OCI-LY1 (cell line): ENCODE measurements around the gene GALNT13.

Experiments
- H2AFZ ChIP-seq: fragments of 200-600 bp; sonication (generic), shearing (Covaris generic); 2 replicates; pipeline ENCODE4 v1.6.0; 2014; ENCODE audit warnings: antibody characterized with exemption, mild to moderate bottlenecking, low read length
- H3F3A ChIP-seq: fragments of 200-600 bp; sonication (generic), shearing (Covaris generic); 2 replicates; pipeline ENCODE4 v1.6.0; 2014; ENCODE audit warnings: mild to moderate bottlenecking, antibody characterized with exemption, low read length, moderate library complexity; ENCODE audit not compliant: insufficient read depth
- H3K27ac ChIP-seq: fragments of 200-600 bp; sonication (generic); 2 replicates; pipeline ENCODE4 v1.5.1; 2014; ENCODE audit warnings: low read length, mixed run types, mild to moderate bottlenecking, low read depth; ENCODE audit not compliant: poor library complexity, severe bottlenecking
- H3K27me3 ChIP-seq: fragments of 200-600 bp; sonication (generic); 2 replicates; pipeline ENCODE4 v1.6.0; 2014; ENCODE audit warnings: antibody characterized with exemption, mild to moderate bottlenecking, low read length, moderate library complexity; ENCODE audit not compliant: insufficient read depth
- H3K36me3 ChIP-seq: fragments of 200-600 bp; sonication (generic); 2 replicates; pipeline ENCODE4 v1.6.1; 2014; ENCODE audit warnings: mild to moderate bottlenecking, antibody characterized with exemption, low read length, moderate library complexity, mixed read lengths; ENCODE audit not compliant: insufficient read depth
- H3K4me1 ChIP-seq: fragments of 200-600 bp; sonication (generic); 2 replicates; pipeline ENCODE4 v1.5.1; 2014; ENCODE audit warnings: mild to moderate bottlenecking, low read length, moderate library complexity; ENCODE audit not compliant: insufficient read depth, severe bottlenecking
- H3K4me2 ChIP-seq: fragments of 200-600 bp; sonication (generic), shearing (Covaris generic); 2 replicates; pipeline ENCODE4 v1.6.1; 2014; ENCODE audit warnings: low read length
- H3K4me3 ChIP-seq: fragments of 200-600 bp; sonication (generic); 2 replicates; pipeline ENCODE4 v1.5.1; 2014; ENCODE audit warnings: low read length, low read depth, mild to moderate bottlenecking, mixed read lengths; ENCODE audit not compliant: poor library complexity, severe bottlenecking
- H3K79me2 ChIP-seq: fragments of 200-600 bp; shearing (Covaris generic); 2 replicates; pipeline ENCODE4 v1.6.1; 2016; ENCODE audit warnings: mixed run types, low read length, mixed read lengths; ENCODE audit not compliant: insufficient read depth
- H3K9ac ChIP-seq: fragments of 200-600 bp; sonication (generic), shearing (Covaris generic); 2 replicates; pipeline ENCODE4 v1.6.1; 2014; ENCODE audit warnings: mild to moderate bottlenecking, low read length, mixed read lengths
- H3K9me2 ChIP-seq: fragments of 200-600 bp; sonication (generic), shearing (Covaris generic); 2 replicates; pipeline ENCODE4 v1.6.1; 2014; ENCODE audit warnings: low read depth, mild to moderate bottlenecking, low read length, mixed read lengths
- H3K9me3 ChIP-seq: fragments of 200-600 bp; shearing (Covaris generic); 2 replicates; pipeline ENCODE4 v1.6.1; 2014; ENCODE audit warnings: low read length, mixed read lengths
- H4K20me1 ChIP-seq: fragments of 200-600 bp; sonication (generic), shearing (Covaris generic); 2 replicates; pipeline ENCODE4 v1.6.0; 2016; ENCODE audit warnings: mild to moderate bottlenecking, low read length; ENCODE audit not compliant: insufficient read depth
- EZH2 ChIP-seq: fragments of 200-600 bp; sonication (generic), shearing (Covaris generic); IDR thresholded peaks from 2 replicates; pipeline ENCODE4 v1.8.0; 2017; ENCODE audit warnings: borderline replicate concordance, mixed run types, mild to moderate bottlenecking, antibody characterized with exemption, low read length, moderate library complexity, mixed read lengths
- TF ChIP-seq, protein P1 (sequence below): fragments of 200-600 bp; sonication (generic), shearing (Covaris generic); IDR thresholded peaks from 2 replicates; pipeline ENCODE4 v1.5.1; 2017; ENCODE audit warnings: mild to moderate bottlenecking, antibody characterized with exemption, low read length, moderate library complexity, mixed read lengths

Gene GALNT13

DNA sequence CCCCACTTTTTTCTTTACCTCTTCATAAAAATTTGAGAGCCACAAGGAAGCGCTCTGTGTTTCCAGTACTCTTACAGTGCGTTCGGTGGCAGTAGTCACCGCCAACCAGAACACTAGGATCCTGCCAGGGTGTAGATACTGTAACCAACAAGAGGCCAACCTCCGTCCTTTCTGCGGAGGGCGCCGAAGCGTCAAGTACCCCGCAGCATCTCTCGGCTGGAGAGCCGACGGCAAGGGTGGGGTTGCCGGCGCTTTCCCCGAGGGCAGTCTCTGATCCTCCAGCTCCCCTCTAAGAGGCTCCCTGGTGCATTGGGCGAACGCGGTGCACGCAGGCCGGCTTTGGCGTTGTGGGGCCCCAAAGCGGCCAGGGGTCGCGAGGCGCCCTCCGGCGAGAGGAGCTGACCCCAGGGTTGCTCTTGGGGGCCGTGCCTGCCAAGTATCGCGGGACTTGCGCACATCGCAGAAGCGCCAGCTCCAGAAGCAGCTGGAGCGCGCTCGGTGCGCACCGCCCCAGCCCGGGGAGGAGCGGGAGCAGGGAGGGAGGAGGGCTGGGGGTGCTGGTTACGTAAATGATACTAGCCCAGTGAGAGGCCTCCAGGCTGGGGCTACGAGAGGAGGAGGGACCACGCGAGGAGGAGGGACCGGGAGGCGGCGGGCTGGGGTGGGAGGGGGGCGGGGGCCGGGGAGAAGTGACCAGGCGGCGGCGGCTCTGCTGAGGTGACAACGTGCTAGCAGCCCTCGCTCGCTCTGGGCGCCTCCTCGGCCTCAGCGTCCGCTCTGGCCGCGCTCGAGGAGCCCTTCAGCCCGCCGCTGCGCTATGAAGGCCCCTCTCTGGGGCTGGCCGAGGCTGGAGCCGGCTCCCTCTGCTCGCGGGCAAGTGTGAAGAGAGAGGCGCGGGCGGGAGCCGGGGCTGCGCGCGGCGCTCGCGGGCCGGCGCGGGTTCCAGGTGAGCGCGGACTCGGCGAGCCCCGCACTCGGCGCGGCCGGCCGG lies at the start of gene GALNT13:
Gene GALNT13 (plus strand): TSS at position 692 of the 991 bp plus-strand sequence.
- no peaks in the 10 kb centered on the region for H3K9me2 ChIP-seq

DNA sequence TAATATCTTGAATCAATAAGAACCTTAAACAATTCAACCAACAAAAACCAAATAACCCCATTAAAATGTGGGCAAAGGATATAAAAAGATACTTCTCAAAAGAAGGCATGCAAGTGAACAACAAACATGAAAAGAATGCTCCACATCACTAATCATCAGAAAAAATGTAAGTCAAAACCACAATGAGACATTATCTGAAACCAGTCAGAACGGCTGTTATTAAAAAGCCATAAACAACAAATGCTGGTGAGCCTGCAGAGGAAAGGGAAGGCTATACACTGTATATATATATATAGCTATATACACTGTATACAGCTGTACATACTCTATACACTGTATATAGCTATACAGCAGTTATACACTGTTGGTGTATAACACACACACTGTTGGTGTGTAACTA lies 47.8 kb upstream of the GALNT13 start:
- H3K79me2 ChIP-seq: no peaks in the 10 kb centered on the region
- no peak overlapping the region for H3K4me2 ChIP-seq
- no peak for TF ChIP-seq EZH2
- TF ChIP-seq, protein P1, sequence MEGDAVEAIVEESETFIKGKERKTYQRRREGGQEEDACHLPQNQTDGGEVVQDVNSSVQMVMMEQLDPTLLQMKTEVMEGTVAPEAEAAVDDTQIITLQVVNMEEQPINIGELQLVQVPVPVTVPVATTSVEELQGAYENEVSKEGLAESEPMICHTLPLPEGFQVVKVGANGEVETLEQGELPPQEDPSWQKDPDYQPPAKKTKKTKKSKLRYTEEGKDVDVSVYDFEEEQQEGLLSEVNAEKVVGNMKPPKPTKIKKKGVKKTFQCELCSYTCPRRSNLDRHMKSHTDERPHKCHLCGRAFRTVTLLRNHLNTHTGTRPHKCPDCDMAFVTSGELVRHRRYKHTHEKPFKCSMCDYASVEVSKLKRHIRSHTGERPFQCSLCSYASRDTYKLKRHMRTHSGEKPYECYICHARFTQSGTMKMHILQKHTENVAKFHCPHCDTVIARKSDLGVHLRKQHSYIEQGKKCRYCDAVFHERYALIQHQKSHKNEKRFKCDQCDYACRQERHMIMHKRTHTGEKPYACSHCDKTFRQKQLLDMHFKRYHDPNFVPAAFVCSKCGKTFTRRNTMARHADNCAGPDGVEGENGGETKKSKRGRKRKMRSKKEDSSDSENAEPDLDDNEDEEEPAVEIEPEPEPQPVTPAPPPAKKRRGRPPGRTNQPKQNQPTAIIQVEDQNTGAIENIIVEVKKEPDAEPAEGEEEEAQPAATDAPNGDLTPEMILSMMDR: no peak

More for the DNA sequence above, at the start of gene GALNT13:
- Histone ChIP-seq H3F3A (no peaks in the 10 kb centered on the region), H3K27ac (no peak within 1 kb of the TSS), H4K20me1 (no peaks in the 10 kb centered on the region), H3K27me3 (no peaks in the 10 kb centered on the region), H3K4me3 (no peak within 1 kb of the TSS), H2AFZ (no peak within 1 kb of the TSS), H3K79me2 (no peaks in the 10 kb centered on the region), H3K9me3 (no peaks in the 10 kb centered on the region), H3K9ac (no peak within 1 kb of the TSS), H3K36me3 (no peaks in the 10 kb centered on the region), H3K4me1 (no peaks in the 10 kb centered on the region), H3K4me2 (no peak within 1 kb of the TSS)
- TF ChIP-seq EZH2: no peak
- TF ChIP-seq, protein P1: no peak

DNA sequence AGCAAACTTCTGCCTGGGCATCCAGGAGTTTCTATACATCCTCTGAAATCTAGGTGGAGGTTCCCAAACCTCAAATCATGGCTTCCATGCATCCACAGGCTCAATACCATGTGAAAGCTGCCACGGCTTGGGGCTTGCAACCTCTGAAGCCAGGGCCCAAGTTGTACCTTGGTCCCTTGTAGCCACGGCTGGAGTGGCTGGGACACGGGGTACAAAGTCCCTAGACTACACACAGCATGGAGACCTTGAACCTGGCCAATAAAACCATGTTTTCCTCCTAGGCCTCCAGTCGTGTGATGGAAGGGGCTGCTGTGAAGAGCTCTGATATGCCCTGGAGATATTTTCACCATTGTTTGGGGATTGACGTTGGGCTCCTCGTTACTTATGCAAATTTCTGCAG lies 43.4 kb upstream of the GALNT13 start:
- Histone ChIP-seq H3K79me2 (no peaks in the 10 kb centered on the region), H3K9me2 (no peaks in the 10 kb centered on the region), H3K27ac (no peak overlapping the region), H3F3A (no peaks in the 10 kb centered on the region), H3K9ac (no peak overlapping the region), H3K9me3 (no peaks in the 10 kb centered on the region), H3K36me3 (no peaks in the 10 kb centered on the region), H3K4me2 (no peak overlapping the region), H3K4me3 (no peak overlapping the region), H4K20me1 (no peaks in the 10 kb centered on the region), H2AFZ (no peak overlapping the region), H3K27me3 (no peaks in the 10 kb centered on the region), H3K4me1 (no peaks in the 10 kb centered on the region)
- TF ChIP-seq EZH2: no peak
- TF ChIP-seq, protein P1: no peak

More for the DNA sequence above, 47.8 kb upstream of the GALNT13 start:
- Histone ChIP-seq H3K27ac (no peak overlapping the region), H3K9me3 (no peaks in the 10 kb centered on the region), H2AFZ (no peak overlapping the region), H3K27me3 (no peaks in the 10 kb centered on the region), H3F3A (no peaks in the 10 kb centered on the region), H3K4me3 (no peak overlapping the region), H3K4me1 (no peaks in the 10 kb centered on the region), H4K20me1 (no peaks in the 10 kb centered on the region), H3K9me2 (no peaks in the 10 kb centered on the region), H3K36me3 (no peaks in the 10 kb centered on the region), H3K9ac (no peak overlapping the region)
